Activated T-helper 1 cell treated with anti-CD3 and anti-CD28 coated beads, Interleukin-2, amount 50 U/mL, for 16 hours (primary cell): Measurements from ENCODE around the gene PTPRG.
"Not testable (repeated sequence)": the region's sequence is repeated elsewhere in the genome, so short reads cannot be mapped to it uniquely, and the experiment has no call there.

Source experiments
- DNase-seq, 2 donors: peaks; one replicate each; pipeline ENCODE4 v3.0.0-alpha.2; 2020; ENCODE audit warnings: low read depth in 1 of 2, low spot score in 1 of 2

The PTPRG gene

DNA sequence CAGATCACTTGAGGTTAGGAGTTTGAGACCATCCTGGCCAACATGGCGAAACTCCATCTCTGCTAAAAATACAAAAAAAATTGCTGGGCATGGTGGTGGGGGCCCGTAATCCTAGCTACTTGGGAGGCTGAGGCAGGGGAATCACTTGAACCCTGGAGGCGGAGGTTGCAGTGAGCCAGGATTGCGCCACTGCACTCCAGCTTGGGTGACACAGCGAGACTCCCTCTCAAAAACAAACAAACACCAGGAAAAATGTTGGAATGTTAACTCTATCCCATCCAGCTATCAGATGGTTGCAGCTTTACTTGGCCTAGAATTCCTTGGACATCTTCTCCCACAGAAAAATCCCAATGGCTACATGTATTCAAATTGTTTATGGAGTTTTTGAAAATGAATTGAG is 254.9 kb downstream of the PTPRG start:
- not testable (repeated sequence) for DNase-seq

DNA sequence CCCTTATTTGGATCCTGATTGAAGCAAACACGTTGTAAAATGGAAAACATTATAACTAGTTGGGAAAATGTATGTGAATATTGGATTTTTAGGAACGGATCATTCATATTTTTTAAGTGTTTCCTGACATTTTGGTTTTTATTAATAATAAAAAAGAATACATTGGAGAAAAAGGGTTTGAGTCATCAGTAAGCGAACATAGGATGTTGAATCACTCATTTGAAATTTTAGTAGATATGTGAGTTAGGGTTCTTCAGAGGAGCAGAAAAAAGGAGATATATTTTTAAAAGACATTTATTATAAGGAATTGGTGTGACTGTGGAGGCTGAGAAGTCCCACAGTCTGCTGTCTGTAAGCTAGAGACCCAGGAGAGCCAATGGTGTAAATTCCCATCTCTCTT is 258.5 kb downstream of the PTPRG start:
- DNase-seq = no peak

DNA sequence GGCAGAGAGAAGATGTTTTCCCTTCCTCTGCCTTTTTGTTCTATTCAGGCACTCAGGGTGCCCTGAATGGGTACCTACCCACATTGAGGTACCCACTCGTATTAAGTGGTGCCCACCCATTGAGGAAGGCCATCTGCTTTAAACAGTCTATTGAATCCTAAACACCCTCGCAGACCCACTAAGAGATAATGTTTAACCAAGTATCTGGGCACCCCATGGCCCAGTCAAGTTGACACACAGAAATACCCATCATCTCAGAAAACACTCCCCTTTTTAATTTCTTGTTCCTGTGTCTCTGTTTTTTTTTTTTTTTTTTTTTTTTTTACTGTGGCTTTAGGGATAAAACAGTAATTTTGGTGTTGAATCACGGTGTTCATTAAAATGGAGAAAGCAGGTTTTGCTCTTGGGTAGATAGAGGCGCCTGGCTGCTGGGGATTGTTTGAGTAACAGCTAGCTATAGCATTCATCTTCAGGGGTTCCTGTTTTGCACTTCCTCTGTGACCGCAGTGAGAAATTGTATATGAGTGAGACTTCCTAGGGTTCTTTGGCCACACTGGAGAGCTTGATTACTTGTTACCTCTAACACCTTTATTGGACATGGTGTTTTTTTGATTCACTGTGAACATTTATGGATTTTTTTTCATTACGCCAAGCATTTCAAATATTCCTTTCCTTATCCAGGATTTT is 259.1 kb downstream of the PTPRG start:
- no peak for DNase-seq

DNA sequence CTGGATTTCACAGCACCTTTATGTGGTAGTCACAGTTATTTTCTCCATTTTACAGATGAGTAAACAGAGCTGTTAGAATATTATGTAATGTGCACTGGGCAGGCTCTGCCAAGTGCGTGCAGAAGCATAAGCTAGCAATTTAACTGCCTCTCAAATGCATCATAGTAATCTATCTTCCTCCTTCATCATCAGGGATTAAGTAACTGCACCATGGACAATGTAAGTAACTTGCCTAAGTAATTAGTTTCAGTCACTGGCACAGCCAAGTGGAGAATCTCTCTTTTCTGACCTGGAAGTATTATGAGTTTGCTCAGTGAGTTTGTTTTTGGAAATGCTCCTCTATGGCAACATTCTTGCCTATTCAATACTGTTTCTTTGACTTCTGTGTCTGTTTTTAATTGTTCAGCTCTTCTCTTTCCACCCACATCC is 260.5 kb downstream of the PTPRG start:
- no peak for DNase-seq

DNA sequence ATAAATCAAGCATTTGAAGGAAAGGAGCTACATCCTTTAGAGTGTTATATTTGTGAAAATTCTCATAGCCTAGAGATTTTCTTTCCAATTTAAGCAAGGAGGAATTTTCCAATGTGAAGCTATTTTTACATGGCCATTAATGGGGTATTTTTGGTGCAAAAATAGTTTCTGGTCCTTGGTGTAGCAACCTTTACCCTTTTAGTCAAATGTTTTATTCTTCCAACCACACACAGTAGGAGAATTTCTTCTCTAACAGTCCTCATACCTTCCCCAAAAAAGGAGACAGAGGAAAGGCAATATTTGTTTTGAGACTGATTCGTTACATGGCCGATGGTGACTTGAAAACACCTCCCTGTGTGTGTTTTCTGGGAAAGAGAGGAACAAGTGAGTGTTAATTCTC is 261.2 kb downstream of the PTPRG start:
- DNase-seq = no peak

DNA sequence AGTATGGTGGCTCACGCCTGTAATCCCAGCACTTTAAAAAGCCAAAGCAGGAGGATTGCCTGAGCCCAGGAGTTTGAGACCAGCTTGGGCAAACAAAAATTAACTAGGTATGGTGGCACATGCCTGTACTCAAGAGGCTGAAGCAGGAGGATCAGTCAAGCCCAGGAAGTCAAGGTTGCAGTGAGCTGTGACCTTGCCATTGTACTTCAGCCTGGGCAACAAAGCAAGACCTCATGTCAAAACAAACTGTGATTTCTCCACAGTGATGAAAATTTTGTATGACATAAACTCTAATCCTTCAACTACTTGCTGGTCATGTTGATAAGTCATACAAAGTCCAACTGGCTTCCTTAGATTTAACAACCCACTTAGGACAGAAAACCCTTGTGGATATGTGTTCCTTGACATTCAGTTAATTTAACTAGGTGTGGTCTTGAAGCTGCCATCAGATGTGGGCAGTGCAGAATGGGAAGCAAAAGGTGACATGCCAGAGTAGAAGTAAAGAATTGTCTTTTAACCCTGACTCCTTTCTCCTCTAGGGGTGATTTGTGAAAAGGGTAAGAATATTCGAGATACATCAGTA is 263.3 kb downstream of the PTPRG start:
- no peak for DNase-seq

DNA sequence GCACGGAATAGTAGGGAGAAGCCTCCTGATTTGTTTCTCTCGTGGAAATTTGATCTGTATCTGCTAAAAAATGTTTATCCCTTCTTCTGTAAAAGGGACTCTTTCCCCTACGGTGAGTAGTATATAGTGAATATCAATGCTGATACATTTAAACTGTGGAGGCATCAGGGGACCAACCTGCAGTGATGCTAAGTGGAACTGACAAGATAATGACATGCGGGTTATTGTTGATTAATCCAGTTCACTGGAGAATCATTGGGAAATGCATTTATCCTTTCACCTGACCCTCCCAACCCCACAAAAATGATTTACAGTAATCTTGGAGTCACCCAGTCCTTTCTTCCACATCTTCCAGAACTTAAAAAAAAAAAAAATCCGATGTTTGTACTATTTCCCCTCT is 264.8 kb downstream of the PTPRG start:
- DNase-seq = no peak

DNA sequence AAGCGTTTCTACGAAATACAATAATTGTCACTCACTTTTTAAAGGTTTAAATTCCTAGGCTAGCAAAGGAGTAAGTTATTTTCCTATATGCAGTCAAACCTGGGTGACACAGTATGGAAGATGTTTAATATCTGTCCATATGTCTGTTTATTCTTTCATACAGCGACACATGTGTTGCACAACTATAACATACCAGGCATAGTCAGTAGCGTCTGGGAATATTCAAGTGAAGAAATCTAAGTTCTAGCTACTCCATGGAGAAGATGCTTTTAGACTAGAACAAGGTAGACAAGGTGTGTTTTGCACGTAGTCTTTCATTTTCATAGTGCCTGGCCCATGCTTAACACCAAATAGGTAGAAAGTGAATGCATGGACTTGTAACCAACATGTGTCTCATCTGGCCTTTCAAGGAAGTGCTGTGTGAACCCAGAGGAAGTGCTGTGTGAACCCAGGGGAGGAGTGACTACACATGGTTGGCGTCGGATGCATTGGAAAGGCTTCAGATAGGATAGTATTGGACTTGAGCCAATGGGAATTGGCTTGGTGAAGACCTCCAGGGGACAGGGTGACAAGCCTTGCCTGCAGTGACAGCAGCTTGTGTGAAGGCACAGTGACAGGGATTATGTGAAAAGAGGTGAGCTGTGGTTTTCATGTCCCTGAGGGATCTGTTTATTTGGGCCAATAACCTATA is 267.0 kb downstream of the PTPRG start:
- no peak for DNase-seq

DNA sequence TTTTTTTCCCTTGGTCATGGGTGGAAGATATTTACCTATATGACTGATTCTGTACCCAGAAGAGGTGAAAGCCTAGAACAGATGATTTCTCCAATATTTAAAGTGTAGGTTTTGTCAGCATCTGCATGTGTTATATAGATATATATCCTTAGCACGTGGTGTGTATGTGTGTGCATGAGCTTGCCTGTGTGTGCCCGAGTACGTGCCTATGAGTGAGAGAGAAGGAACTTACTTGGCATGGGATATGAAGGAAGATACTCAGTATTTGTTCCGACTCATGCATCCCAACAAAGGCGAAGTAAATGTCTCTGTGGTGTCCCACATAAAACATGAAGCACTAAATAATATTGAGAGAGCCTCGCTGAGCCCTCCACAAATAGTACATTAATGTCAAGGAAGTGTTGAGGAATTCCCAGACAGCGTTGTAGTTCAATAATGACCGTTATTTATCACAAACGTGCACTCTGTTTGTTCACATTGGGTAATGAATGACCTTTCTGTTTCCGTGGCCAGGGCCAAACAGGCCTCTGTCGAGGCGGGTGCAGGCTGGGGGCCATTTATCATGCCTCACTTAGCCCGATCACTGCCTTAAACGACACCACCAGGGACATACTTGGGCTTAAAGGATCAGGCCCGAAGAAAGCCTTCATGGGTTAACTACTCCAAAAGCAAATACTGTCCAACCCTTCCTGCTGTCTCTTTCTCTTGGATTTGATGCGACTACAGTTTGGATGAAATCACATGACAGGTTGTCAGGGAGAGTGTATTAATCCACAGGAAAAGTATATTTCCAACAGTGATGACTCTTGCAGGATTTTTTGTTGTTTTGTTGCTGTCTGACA is 267.7 kb downstream of the PTPRG start:
- no peak for DNase-seq

DNA sequence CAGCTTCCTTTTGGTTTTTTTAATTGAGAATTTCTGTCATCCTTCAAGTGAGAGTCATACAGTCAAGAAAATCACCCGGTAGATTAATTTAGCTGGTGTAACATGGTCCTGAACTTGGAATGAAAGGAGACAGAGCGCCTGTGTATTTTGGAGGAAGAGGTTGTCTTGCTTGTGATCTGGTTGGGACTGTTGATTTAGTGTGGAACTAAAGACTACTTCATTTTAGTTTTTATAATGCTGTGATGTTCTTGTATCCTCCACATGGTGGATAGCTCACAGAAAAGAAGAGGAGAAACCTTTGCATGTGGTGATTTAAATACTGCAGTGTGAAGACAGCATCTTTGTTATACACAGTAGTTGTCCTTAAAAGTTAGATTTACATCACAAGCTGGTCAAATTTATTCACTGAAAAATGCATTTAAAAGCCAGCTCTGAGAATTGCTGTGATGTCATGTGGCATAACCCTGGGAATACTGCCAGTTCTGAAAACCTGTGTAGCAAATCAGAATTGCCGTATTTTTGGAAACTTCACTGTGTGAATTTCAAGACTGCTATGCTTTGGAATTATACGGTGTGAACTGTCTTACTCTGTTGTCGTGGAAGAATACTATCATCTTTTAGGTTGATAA is 268.5 kb downstream of the PTPRG start:
- no peak for DNase-seq

DNA sequence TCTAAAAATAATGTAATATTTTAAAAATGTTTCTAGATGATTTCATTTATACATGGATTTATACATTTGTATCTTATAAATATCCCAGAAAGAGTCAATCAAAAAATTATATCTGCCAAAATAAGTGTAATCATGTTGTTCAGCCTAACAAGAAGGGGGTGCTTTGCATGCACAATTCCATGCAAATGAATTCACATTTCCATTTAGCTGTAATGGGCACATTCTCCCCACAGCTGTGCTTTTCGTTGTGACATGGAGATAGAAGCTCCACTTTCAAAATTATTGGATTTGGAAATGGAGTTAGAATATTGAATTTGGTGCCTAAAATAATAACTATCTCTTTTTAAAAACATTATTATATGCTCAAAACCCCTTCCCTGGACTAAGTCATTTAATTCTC is 270.6 kb downstream of the PTPRG start:
- no peak for DNase-seq

DNA sequence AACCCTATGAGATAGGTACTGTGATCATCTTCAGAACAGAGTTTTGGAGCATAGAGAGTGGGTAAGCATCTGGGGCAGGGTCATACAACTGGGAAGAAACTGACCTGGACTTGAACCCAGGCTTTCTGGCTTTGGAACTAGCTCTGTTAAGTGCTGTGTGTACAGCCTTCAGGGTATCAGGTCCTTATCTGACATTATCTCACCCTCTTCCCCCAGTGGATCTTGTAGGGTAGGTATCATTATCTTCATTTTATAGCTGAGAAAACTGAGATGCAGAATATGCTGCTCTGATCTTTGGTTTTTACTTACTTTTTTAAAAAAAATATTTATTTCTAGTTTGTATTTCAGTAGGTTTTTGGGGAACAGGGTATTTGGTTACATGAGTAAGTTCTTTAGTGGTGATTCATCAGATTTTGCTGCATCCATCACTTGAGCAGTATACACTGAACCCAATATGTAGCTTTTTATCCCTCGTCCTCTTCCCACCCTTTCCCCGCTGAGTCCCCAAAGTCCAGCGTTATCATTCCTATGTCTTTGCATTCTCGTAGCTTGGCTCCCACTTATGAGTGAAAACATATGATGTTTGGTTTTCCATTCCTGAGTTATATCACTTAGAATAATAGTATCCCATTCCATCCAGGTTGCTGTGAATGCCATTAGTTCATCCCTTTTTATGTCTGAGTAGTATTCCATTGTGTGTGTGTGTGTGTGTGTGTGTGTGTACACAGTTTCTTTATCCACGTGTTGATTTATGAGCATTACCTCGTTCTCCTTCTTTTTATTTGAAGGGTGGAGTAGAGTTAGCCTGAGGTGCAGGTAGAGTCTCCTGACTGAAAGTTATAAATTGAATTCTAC is 271.2 kb downstream of the PTPRG start:
- DNase-seq = no peak

DNA sequence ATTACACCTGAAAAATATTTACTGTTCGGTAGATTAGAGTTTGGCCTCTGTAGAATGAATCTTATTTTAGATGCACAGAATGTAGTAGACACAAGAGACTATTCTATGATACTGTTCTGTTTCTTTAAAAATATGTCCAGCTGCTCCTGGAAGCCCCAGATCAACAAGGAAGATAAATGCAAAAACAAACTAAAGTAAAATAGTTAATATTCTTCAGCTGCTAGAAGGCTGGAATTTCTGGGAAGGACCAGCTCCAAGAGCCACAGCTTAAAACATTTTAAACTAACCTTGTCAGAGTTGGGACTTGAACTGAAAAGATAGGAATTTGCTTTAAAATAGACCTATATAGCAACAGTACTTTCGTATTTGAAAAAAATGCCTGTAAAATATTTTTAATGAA is 277.9 kb downstream of the PTPRG start:
- DNase-seq = no peak

DNA sequence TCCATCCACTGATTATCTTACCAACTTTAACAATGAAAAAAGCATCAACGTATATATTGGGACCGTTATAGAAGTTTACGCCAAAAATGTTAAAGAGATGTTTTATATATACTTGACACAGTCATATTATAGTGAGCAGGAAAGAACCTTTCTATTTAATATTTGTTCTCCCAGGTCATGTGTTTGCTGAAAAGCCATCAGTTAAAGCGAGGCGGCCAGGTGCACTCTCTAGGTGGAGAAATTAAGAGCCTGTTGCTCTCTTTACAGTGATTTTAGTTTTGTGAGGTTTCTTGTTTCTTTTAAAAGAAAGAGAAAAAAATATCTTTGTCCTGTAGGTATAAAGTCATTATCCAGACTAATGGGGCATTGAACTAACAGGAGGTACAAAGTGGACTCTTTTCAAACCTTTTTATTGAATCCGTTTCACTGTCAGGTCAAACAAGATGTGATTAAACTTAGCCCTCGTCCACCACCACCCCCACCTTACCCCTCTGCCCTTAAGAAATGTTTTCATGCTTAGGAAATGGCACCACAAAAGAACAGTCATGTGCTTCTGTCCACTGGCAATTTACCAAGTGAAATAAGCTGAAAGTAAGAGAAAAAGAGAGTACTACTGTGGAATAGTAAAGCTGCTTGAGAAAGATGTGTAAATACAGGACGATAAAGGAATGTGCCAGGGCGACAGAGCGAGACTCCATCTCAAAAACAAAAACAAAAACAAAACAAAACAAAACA is 279.9 kb downstream of the PTPRG start:
- no peak for DNase-seq

DNA sequence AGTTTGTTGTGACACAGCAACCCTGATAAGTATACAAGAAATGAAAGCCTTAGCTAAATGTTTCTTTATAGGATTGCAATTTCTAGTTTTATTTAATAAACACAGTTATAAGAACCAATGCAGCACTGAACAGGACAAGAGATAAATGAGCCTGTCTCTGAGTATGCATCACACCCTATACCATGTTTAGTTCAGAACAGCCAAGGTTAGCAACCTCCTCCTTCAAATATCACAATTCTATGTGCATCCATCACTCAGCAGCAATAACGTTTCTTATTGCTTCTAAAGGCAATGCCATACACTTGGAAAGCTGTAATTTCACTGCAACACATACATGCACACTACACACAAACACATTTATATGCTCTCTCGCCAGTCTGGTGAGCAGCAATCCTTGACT is 280.6 kb downstream of the PTPRG start:
- no peak for DNase-seq

DNA sequence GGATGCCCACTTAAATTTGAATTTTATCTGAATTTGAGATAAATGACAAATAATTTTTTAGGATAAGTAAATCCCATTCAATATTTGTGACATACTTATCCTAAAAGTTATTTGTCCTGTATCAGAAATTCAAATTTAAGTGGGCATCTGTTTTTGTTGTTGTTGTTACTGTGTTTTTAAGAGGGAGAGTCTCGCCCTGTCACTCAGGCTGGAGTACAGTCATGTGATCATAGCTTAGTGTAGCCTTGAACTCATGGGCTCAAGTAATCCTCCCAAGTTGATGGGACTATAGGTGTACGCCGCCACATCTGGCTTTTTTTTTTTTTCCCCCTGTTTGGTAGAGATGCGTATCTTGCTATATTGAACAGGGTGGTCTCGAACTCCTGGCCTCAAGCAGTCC is 283.0 kb downstream of the PTPRG start:
- no peak for DNase-seq

DNA sequence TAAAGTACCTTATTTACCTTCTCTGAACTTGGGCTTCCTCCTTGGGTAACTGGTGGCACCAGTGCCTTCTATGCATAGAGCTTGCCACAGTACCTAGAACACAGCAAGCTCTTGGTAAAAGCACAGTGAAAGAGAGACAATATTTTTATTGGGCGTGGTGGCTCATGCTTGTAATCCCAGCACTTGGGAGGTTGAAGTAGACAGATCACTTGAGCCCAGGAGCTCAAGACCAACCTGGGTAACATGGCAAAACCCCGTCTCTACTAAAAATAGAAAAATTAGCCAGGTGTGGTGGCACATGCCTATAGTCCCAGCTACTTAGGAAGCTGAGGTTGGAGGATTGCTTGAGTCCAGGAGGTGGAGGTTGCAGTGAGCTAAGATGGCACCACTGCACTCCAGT is 285.1 kb downstream of the PTPRG start:
- DNase-seq = no peak

DNA sequence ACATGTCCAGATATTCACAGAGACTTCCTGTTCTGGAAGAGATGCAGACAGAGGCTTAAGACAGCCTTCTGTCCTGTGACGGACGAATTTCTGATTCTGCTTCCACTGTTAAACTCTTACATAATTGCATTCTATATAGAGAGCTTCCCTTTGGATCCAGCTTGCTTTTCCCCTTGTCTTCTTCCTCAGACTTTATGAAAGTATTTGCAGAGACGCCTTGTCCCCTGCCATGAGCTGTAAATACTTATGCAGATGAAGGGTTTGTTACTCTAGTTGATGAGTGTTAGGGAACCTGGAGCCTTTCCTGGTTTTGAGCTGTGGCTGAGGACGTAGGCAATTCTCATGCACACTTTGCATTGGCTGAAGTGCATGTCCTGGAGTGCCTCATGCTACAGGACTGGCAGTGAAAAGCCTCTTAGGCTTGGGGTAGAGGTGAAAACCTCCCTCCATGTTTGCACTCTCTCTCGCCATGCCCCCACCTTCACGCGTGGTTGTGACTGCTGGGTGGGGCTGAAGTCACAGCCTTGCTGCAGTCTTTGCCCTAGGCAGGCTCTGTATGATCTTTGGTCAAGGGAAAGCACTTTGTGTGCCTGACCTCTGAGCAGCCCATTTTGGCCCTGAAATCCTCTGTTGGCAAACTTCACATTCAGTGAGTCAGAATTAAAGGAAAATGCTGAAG is 286.6 kb downstream of the PTPRG start:
- no peak for DNase-seq

DNA sequence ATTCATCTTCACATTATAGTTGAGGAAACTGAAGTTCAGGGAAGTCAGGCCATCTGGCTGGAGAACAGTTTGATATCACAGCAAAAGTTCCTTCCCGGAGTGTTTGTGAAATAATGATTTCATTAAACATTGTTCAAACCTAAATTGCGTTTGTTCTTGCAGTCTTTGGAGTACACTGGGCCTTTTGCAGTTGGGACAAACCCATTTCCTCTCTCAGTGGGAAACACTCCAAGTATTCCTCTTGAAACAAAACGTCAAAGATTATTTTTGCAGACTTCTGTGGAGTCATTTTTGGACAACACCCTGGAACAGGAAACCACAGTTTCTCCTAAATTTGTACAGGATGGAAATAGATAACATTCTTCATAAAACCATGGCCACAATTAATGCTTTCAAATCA is 287.5 kb downstream of the PTPRG start:
- DNase-seq = no peak
